Stimulated activated CD8-positive, alpha-beta memory T cell treated with anti-CD3 and anti-CD28 coated beads, Interleukin-15, amount 100 ng/mL, for 1 hour (primary cell): ENCODE results near the gene CETP.
"Not testable (repeated sequence)": the region's sequence is repeated elsewhere in the genome, so short reads cannot be mapped to it uniquely, and the experiment has no call there.

Source experiments
- DNase-seq: peaks from one replicate; pipeline ENCODE4 v3.0.0-alpha.2; 2020; ENCODE audit warnings: low read depth

The CETP gene

DNA sequence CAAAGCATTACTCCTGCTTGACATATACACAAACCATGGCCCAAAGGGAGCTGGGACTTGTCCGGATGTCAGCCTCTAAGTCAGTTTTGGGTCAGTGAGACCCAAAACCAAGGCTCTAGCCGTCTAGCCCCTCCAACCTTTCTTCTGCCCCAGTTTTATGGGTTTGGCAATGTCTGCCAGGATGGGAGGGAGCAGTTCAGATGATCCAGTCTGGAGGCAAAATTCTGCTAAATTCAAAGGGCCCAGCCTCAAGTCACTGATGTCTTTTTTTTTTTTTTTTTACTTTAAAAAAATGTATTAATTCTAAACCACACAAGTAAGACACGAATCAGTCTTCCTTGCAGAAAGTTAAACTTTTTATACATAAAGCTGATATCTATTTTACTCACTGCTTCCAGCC, 36.2 kb downstream of the CETP start:
- no peak for DNase-seq

DNA sequence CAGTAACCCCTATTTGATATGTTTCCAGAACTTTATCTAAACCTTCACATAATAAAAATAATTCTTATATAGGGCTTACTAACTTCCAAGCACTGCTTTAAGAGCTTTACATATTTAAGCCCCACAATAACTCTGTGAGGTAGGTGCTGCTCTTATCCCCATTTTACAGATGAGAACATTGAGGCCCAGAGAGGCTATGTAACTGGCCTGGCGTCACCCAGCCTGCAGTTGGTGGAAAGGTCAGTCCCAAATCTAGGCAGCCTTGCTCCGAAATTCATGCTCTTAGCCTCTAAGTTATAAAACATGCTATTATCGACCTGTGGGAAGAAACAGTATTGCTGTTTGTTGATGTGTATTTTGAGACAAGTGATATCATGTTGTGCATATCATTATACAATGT, 36.6 kb downstream of the CETP start:
- no peak for DNase-seq

DNA sequence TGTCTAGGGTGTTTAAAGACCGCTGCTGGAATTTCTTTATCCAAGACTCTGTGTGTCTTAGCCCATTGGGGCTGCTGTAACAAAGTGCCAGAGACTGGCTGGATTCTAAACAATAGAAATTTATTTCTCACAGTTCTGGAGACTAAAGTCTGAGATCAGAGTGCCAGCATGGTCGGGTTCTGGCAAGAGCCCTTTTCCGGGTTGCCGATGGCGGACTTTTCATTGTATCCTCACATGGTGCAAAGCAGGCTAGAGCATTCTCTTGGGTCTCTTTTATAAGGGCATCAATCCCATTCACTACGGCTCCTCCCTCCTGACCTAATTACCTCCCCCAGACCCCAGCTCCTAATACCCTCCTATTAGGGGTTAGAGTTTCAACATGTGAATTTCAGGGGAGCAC, 37.1 kb downstream of the CETP start:
- no peak for DNase-seq

DNA sequence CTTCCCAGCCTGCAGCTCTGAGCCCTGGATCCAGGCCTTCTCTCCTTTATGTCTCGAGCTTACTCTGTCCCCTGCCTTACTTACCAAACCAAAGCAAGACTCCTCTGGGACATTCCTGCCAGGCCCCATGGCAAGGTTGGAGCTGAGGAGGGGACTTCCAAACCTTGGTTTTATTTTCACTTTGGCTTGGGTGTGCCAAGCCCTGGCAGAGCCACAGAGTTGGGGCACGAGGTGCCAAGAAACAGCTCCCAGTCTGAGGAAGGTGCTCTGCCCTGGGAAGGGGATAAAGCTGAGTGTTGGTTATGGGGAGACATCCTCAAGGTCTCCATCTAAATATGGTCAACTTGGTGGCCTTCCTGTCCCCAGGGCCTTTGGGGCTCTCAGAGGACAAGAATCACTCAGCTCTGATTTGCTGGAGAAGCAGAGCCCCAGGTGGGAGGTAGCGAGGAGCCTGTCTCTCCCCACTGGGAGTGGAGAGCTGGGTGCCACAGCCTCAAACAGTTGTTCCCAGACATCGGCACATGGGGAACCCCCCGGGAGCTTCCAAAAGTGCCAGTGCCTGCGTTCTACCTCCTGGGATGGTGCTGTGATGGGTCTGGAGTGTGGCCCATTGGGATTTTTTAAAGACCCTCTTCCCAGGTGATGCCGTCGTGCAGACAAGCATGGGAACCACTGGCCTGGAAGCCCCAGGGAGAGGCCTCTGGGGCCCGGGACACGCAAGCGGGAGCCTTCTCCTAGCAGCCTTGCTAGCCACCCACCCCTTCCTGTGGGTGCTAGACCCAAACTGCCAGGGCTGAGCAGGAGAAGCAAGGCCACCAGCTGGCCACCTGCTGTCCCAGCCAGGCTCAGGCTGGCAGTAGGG, 37.9 kb downstream of the CETP start:
- DNase-seq, result no peak

DNA sequence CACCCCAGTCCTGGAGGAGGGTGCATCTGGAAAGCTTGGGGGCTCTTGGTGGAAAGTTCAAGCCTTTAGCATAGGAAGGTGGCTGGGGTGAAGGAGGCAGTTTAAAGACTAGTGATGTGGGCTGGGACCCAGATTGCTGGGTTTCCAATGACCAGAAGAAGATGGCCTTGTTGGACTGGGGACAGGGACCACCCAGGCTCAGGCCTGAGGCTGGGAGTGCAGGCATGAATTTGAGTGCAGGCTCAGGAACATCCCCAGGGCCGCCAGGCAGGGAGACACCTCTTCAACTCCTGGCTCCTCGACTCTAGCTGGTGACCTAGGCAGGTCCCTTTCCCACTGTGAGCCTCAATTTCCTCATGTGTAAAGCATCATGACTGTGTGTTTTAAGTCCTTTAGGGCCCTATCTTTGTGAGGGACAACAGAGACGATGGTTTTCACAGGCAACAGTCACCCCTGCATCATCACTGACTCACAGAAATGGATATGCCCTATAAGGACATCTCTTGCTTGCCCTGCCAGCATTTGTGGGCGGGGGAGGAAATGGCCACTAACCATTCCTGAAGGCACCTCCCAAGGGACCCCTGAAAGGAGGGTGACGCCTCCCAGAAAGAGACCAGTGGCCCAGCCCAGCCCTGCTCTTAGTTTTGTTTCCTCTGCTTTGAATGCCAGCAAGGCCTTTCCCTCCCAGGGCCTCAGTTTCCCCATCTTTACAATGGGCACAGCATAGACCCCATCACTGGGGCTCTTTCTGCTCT, 38.7 kb downstream of the CETP start:
- no peak for DNase-seq

DNA sequence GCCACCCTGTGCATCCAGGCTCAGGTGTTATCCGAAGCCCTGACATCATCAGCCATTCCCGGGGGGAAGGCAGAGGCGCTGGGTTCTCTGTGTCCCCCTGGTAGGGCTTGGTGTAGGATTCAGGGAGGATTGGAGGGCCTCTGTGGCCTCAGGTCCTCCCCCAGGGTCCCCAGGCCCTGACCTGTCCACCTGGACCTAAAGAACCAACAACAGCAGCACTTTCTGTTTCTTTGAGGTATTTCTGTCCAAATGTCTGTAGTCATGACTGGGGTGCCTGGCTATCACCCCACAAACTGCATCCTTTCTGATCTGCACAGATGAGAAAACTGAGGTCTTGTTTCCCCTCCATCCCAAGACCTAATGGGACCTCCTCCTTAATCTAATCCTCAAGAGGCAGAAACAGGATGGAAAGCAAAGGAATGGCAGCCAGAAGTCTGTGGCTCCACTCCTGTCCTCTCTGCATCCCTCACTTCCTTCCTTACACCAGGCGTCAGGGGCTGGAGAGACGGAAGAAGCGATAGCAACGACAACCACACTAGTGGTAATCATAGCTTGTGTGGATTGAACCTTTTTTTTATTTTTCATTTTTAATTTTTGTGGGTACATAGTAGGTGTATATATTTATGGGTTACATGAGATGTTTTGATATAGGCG, 39.4 kb downstream of the CETP start:
- DNase-seq, result no peak

DNA sequence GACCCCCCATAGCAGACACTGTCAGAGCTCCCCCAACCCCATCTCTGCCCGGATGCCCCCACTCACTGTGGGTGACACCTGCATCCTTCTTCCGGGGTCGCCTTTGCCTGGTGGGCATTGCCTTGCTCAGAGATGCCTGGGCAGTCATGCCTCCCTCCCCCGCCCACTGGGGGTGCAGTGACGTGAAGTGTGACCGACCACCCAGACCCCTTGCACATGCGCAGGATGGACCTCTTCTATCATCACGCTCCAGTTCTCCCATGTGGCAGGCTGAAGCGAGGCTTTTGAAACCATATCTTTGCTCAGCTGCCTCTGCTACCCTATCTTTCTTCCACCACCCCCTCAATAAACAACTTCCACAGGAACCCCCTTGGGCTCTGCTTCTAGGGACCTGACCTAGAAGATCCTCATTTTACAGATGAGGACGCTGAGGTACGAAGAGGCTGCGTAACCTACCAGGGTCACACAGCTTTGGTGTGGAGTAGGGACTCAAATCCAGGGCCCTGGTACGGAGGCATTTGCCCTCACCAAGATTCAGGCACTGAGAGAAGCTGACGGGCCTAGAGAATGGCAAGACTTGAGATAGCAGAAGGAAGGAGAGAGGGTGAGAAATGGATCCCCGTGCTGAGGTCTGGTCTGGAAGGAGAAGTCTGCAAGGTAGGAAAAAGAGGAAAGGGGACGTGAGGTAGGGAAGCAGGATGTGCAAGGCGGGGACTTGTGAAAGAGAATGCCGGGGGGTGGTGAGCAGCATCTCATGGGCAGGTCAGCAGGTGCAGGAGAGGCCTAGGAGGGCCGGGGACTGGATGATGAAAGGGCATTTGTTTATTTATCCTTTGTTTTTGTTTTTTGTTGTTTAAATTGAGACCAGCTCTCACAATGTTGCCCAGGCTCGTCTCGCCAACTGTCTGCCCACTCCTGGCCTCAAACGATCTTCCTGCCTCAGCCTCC, 42.0 kb downstream of the CETP start:
- DNase-seq, result no peak

DNA sequence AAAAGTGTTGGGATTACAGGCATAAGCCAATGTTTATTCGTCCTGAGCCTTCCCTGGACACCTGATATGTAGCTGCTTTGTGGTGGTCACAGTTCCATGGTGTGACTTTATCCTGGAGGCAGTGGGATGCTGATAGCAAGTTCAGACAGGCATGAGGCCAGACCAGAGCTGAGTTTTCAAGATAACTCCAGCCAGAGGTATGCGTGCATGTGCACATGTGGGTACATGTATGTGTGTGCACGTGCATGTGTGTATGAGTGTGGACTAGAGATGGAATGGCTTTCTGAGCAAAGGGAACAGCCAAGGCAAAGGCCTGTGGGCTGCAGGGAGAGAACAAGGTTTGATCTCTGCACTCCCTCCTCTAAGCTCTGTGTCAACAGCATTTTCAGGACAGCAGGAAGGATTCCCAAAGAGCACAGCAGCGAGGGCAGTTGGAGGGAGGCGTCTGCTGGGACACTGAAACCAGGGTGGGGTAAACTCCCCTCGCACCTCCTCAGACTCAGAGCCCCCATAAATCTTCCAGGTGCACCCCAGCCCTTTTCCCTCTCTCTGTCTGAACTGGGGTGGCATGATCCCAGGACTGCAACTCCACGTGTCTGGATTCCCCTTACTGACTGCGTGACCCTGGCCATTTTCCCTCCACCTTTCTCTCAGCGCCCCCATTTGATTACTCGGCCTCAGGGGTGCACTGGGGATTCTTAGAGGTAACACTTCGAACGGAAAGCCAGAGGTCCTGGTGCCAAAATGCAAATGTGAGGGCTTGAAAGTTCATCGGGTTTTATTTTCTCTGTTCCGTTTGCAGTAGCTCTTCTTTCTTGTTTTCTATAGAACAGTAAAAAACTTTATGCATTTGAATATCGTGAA, 42.9 kb downstream of the CETP start:
- no peak for DNase-seq

DNA sequence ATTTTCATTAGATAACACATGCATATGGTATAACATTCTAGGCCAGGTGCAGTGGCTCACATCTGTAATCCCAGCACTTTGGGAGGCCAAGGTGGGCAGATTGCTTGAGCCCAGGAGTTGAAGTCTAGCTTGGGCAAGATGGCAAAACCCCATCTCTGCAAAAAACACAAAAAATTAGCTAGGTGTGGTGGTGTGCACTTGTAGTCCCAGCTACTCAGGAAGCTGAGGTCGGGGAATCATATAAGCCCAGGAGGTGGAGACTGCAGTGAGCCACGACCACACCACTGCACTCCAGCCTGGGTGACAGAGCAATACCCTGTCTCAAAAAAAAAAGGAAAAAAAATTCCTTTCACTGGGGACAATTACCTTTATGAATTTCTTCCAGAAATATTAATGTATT, 43.8 kb downstream of the CETP start:
- not testable (repeated sequence) for DNase-seq

DNA sequence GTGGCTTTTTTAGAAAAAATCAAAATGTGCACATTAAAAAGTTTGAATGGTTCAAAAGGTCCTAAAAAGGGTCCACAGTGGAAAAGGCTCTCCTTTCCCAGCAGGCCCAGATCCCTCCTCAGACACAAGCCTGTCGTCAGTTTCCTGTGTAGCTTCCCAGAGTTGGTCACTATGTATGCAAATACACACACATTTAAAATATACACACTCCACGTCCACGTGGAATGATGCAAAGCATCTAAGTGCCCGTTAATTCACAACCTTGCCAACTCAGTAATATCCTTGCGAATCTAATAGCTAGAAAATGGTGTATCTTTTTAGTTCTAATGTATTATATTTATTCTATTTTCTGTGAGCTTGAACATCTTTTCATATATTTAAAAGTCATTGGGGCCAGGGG, 45.3 kb downstream of the CETP start:
- no peak for DNase-seq

DNA sequence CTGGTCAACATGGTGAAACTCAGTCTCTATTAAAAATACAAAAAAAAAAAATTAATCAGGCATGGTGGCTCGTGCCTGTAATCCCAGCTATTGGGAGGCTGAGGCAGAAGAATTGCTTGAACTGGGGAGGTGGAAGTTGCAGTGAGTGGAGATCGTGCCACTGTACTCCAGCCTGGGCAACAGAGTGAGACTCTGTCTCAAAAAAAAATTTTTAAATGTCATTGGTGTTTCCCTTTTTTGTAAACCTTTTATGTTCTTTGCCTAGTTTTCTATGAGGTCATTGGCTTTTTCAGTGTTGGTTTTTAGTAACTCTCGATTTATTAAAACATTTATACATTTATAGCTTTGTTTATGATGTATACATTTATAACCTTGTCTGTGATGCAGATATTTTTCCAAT, 45.8 kb downstream of the CETP start:
- no peak for DNase-seq

DNA sequence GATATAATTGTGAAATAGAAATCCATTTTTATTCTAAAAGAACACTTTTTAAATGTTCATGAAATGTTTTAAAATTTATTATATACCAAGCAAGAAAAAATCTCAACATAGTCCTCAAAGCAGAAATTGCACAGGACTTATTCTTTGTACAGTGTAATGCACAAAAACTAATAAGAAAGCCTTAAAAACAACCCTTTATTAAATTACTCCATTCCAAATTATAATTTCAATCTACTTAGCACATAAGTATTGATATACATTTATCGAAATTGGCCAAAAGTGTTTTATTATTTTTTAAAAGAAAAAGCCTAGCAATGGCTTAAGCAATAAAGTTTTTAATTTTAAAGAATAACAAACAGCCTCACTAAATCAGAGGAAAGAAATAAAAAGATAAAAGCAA, 46.7 kb downstream of the CETP start:
- DNase-seq, result no peak

DNA sequence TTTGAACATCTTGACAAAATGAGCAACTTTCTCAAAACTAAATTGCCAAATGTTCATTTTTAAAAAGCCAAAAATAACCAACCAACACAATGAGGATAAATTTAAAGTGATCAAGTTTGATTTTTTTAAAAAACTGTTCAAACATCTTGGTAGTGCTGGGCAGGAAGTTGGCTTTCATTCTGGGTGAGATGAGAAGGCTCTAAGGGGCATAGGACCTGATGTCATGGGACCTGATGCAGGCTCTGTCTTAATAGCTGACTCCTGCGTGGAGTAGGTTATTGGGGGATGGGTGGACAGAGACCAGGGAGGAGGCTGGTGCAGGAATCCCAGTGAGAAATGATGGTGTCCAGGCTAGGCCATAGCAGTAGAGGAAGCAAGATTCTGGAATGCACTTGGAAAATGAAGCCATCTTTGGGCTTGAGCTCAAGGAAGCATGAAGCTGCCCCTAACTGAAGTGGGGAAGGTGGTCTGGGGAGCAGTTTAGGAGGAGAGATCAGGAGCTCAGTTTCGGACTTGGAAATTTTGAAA, 48.0 kb downstream of the CETP start:
- no peak for DNase-seq

DNA sequence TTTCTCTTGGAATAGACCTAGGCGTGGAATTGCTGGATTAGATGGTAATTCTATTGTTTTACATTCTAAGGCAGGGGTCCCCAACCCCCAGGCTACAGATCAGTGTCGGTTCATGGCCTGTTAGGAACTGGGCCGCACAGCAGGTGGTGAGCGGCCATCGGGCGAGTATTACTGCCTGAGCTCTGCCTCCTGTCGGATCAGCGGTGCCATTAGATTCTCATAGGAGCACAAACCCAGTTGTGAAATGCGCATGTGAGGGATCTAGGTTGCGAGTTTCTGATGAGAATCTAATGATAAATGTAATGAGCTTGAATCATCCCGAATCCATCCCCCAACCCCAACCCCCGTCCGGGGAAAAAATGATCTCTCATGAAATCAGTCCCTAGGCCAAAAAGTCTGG, 50.6 kb downstream of the CETP start:
- no peak for DNase-seq

DNA sequence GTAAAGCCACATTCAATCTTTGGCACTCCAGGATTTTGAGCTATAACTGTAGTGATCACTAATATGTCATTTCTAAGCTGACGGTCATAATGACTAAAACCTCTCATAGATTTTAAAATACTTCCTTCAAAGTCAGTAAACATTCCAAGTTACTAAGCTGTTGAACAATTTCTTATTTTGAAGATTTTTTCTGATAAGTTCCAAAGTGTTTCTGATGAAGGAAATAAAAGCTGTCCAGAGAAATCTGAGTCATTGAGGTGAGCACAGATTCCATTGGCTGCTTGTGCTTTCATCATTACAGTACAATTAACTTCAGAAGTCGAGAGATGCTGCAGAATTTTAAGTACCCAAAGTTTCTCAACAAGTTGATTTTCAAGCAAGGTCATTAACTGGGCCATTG, 51.5 kb downstream of the CETP start:
- no peak for DNase-seq

DNA sequence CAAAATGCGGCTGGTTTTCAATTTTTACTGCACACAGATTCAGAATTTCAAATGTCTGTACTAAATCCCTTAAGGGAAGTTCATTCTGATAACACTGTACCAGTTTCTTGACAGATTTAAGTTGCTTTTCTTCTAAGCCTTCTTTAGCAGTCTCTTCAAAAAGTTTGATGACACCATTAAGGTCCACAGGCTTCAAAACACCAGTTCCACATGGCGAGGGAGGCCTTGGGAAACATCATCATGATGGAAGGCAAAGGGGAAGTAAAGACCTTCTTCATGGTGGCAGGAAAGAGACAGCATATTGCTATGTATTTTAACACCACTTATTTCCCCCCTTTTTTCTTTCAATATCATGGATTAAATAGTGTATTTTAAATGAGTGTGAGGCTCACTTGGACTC, 52.2 kb downstream of the CETP start:
- no peak for DNase-seq

DNA sequence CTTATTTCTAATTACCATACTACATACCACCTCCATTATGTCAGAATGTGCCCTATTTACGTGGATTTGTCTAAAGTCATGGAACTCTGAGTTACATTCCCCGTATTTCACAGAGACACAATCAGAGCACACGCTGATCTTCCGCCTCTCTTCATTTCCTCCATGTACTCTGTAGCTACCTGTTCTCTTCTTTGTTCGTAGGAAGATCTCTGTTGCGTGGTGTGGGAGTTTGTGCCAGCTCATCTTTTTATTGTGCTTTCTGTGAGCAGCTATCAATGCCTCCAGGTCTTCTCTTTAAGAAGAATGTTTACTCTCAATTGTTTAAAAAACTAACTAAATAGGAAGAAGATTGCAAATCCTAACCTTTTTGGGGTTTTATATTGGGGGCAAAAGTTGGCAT, 54.6 kb downstream of the CETP start:
- DNase-seq, result no peak

DNA sequence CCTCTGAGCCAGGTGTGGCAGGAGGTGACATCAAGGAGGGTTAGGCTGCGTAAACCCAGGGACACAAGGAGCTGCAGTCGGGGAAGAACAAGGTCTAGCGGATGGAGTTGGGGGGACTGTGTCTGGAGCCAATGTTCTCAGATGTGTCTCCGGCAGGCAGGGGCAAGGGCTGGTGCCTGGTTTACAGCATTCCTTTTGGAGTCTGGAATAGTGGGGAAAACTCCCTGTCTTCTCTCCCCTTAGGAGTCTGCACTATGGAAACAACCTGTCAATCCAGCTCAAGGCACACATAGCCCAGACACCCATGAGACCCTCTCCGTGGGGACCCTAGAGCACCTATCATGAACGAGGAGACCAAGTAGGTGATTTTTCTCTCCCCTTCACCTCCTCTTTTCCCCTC, 55.1 kb downstream of the CETP start:
- DNase-seq, result no peak

DNA sequence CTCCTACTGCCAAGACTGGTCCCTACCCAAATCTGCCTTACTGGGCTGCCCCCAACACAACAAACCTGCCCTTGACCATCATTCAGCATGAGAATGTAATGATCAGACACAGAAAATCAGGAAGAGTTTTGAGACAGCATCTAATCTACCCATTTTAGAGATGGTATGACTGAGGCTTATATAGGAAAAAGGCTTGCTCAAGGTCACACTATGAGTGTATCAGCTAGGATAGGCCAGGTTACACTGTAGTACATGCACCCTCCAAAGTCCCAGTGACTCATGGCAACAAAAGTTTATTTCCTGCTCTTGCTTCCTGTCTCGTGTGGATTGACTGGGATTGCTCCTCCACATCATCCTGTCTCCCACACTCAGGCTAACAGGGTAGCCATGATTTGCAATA, 55.5 kb downstream of the CETP start:
- no peak for DNase-seq

DNA sequence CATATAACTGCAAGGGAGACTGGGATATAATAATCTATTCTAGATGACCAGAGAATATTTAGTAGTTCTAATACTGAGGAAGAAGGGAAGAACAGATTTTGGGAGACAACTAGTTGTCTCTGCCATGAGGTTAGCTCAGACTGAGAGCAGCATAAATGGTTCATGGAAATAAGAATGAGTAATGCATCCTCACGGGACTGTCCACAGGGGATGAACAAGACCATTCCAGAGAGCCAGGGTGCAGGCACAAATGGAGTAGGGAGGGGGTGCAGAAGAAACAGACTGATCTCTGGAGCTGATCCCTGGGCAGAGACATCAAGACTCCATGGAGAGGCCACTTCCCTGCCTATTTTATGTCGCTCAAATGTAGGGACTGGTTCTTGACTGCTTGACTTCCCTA, 58.0 kb downstream of the CETP start:
- no peak for DNase-seq

DNA sequence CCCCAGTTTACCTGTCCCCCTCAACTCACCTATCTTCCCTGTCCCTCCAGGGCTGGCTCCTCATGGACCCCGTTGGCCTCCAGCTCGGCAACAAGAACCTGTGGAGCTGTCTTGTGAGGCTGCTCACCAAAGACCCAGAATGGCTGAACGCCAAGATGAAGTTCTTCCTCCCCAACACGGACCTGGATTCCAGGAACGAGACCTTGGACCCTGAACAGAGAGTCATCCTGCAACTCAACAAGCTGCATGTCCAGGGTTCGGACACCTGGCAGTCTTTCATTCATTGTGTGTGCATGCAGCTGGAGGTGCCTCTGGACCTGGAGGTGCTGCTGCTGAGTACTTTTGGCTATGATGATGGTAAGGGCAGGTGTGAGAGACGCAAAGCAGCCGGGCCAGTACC, 58.9 kb downstream of the CETP start:
- no peak for DNase-seq
